ENCODE results near the gene IGSF22.
"Not testable (repeated sequence)": the region's sequence is repeated elsewhere in the genome, so short reads cannot be mapped to it uniquely, and the experiment has no call there.

The IGSF22 gene

DNA sequence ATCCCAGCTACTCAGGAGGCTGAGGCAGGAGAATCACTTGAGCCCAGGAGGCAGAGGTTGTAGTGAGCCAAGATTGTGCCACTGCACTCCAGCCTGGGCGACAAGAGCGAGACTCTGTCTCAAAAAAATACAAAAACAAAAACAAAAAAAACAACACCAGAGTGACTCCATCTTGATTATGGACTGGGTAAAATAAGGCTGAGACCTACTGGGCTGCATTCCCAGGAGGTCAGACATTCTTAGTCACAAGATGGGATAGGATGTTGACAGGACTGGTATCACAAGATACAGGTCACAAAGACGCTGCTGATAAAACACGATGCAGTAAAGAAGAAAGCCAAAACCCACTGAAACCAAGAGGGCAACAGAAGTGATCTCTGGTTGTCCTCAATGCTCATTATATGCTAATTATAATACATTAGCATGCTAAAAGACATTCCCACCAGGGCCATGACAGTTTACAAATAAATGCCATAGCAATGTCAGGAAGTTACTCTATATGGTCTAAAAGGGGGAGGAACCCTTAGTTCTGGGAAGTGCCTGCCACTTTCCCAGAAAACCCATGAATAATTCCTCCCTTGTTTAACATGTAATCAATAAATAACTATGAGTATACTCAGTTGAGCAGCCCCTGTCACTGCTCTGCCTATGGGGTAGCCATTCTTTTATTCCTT lies 34.4 kb downstream of the IGSF22 start:
- not testable (repeated sequence) for DNase-seq (ENCODE audit: low spot score)

DNA sequence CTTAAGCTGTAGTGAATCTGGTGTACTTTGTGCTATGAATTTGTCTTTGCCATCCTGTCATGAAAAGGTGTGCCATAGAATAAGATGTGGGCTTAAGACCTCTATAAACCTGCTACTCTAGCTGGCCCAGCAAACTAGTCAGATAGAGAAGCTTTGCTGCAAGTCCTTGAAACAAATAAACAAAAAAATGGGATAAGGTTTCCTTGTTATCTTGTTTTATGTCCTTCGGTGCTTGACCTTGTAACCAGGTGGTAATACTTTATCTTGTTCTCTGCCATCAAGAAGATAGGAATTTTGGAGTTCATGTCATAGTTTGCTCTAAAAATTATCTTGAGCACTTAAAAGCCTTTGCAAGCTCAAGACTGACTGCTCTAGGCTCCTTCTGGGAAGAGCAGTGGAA lies 41.7 kb downstream of the IGSF22 start:
- DNase-seq (ENCODE audit: low spot score): no peak

DNA sequence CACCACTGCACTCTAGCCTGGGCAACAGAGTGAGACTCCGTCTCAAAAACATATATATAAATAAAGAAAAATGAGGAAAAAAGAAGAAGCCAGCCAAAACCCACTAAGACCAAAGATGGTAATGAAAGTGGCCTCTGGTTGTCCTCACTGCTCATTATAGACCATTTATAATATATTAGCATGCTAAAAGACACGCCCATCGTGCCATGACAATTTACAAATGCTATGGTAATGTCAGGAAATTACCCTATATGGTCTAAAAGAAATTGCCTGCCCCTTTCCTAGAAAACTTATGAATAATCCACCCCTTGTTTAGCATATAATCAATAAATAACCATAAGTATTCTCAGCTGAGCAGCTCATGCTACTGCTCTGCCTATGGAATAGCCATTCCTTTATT lies 43.5 kb downstream of the IGSF22 start:
- DNase-seq (ENCODE audit: low spot score): no peak

DNA sequence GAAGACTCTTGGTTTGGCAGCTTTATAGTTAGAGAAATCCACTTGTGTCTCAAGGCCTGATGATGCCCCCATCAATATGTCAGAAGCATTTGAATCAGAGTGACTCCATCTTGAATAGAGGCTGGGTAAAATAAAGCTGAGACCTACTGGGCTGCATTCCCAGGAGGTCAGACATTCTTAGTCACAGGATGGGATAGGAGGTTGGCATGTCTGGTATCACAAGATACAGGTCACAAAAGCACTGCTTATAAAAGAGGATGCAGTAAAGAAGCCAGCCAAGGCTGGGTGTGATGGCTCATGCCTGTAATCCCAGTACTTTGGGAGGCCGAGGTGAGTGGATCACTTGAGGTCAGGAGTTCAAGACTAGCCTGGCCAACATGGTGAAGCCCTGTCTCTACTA lies 44.0 kb downstream of the IGSF22 start:
- DNase-seq (ENCODE audit: low spot score): not testable (repeated sequence)

DNA sequence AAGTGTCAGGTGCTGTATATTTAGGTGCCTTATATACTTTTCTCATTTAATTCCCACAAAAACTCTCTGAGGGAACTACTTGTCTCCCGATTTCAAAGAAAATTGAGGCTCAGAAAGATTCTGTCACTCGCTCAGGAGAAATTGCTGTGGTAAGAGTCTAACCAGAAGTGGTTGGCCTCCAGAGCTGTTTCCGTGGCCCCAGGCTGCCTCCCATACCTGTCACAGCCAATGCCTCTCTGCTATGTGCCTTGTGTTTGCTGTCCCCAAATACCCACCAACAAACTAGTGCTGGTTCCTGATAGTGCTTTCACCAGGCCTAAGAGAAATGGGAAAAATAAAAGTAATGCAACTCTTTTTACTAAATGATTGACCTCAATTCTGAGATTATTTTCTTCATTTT lies 48.4 kb downstream of the IGSF22 start:
- no peak for DNase-seq (ENCODE audit: low spot score)

DNA sequence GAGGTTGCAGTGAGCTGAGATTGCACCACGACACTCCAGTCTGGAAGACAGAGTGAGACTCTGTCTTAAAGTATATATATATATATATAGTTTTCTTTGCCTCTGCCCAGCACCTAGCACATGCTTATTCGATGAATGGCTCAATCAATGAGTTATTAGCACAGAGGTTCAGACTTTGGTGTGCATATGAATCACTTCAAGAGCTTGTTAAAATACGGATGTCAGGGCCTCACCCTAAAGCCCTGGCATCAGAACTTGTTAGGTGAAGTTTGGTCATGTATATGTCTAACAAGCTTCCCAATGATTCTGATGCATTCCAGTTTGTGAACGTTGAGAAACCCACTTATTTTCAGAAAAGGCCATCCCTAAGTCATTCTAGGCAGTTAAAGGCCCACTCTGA lies 49.2 kb downstream of the IGSF22 start:
- no peak for DNase-seq (ENCODE audit: low spot score)

DNA sequence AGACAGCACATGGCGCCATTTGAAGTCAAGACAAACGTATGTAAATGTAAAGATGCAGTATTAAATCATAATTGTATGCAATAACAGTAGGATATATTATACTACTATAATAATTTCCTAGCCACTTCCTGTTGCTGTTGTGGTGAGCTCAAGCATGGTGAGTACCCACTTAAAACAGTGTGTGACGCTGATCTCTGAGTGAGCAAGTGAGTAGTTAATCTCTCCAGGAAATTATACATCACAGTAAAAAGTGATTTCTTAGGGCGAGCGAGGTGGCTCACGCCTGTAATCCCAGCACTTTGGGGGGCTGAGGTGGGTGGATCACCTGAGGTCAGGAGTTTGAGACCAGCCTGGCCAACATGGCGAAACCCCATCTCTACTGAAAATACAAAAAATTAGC lies 53.8 kb downstream of the IGSF22 start:
- DNase-seq (ENCODE audit: low spot score): not testable (repeated sequence)

DNA sequence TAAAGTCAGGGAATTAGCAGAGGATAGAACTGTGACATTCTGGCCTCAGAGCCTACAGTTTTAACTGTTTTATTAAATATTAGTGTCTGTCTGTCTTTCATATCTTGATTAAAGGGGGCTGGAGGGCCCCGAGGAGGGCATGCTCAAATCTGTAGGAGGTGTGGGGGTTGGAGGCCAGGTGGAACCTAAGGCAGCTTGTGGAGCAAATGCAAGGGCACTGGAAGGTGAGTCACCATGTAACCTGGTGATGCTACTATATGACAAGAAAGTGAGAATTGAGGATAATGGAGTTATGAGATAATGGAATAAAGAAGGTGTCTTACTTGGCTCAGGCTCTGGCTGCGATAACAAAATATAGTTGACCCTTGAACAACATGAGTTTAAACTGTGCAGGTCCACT lies 54.7 kb downstream of the IGSF22 start:
- DNase-seq (ENCODE audit: low spot score): no peak

DNA sequence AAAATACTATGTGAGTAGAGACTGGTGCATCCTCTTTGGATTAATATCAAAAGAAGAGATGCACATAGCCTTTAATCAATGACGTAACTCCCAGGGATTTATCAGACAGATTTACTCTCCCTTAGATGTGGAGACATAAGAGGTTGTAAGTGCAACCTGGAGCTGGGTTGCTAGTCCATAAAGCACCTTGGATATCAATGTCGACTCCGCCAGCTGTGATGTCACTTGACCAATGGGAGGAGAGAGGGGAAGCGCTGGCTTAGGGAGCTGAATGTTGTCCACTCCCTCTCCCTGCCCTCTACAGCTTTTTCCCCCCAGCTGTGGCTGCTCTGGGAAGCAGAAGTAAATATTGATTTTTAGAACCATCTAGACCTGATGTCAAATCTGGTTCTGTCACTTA lies 56.3 kb downstream of the IGSF22 start:
- no peak for DNase-seq (ENCODE audit: low spot score)

DNA sequence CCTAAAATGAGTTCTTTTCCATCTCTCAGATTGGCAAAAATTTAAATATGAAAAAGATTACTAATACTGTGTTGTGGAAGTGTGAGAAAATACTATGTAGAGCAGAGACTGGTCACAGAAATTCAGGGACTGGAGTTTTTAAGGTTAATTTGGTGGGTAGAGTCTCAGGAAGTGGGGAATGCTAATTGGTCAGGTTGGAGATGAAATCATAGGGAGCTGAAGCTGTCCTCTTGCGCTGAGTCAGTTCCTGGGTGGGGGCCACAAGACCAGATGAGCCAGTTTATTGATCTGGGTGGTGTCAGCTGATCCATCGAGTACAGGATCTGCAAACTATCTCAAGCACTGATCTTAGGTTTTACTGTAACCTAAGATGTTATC lies 56.8 kb downstream of the IGSF22 start:
- no peak for DNase-seq (ENCODE audit: low spot score)

DNA sequence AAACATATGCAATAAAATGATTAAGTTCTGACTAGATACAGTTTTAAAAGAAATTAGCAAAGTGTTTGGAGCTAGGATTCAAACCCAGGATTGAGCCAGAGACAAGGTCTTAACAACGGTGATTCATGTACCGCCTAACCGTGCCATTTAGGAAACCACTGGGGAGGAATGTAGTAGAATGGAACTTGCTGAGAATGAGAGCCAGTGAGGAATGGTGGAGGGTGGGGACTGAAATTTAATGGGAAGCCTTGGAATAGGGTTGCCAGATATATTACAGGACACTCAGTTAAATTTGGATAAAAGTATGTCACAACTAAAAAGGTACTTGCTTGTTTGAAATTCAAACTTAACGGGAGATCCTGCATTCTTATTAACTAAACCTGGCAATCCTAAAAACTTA lies 57.9 kb downstream of the IGSF22 start:
- no peak for DNase-seq (ENCODE audit: low spot score)

DNA sequence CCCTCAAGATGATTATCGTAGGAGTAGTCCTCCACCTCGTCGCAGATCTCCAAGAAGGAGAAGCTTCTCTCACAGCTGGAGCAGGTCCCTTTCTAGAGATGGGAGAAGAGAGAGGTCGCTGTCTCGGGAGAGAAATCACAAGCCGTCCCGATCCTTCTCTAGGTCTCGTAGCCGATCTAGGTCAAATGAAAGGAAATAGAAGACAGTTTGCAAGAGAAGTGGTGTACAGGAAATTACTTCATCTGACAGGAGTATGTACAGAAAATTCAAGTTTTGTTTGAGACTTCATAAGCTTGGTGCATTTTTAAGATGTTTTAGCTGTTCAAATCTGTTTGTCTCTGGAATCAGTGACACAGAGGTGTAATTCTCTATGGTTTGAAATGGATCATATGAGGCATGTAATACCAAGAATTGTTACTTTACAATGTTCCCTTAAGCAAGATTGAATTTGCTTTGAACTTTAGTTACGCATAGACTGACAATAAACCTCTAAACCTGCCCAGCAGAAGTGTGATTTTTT lies 60.6 kb downstream of the IGSF22 start:
- not testable (repeated sequence) for DNase-seq (ENCODE audit: low spot score)

DNA sequence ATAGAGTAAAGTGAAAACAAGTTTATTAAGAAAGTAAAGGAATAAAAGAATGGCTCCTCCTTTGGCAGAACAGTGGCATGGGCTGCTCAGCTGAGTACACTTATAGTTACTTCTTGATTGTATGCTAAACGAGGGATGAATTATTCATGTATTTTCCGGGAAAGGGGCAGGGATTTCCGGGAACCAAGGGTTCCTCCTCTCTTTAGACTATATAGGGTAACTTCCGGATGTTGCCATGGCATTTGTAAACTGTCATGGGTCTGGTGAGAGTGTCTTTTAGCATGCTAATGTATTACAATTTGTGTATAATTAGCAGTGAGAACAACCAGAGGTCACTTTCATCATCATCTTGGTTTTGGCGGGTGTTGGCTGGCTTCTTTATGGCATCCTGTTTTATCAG lies 68.3 kb downstream of the IGSF22 start:
- DNase-seq (ENCODE audit: low spot score): no peak

Measured in HuH-7 (cell line).